HG03521 (cell line): ENCODE measurements around the gene EPHA7.

Source experiments
- ATAC-seq: cut with Tn5 transposase; IDR thresholded peaks from one replicate; pipeline ENCODE4 v1.9.1; 2021; ENCODE audit warnings: mild to moderate bottlenecking, moderate library complexity; ENCODE audit not compliant: unreplicated experiment

The EPHA7 gene

GRCh38 chr6:93393554-93394074, 25.7 kb downstream of the EPHA7 start:
- ATAC-seq = no peak

GRCh38 chr6:93392797-93393196, 26.6 kb downstream of the EPHA7 start:
- no peak for ATAC-seq

DNA sequence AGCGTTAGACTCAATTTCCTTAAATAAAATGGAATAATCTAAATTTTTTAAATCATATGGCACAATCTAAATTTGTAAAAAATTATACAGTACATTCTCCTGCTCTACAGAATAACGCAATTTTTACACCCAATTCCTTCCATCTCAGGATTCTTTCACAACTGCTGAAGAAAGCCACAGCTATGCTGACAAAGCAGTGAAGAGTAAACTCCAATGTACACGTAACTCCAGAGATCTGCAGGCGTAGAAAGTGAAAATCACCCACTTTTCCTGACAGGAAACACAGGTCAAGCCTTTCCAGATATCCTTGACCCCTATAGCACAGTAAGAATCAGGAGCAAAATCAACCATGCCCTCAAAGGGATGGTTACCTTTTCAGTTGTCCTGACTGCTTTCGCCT, 27.4 kb downstream of the EPHA7 start:
- no peak for ATAC-seq

DNA sequence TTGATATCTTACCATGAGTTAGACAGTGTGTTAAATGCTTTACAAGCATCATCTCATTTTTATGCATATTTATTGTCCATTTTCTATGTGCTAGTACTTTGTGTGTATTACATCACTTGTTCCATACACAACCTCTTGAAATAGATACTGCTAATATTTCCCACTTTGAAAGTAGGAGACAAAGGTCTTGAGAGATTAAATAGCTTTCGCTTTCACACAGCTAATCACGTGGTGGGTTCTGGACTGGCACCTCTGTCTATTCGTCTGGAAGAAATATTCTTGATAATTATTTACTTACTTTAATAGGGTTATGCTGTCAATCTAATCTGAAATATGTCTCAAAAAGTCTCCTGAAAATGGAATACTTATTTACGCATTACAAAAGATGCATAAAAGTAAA, 30.2 kb downstream of the EPHA7 start:
- no peak for ATAC-seq

GRCh38 chr6:93388070-93388469, 31.3 kb downstream of the EPHA7 start:
- no peak for ATAC-seq

DNA sequence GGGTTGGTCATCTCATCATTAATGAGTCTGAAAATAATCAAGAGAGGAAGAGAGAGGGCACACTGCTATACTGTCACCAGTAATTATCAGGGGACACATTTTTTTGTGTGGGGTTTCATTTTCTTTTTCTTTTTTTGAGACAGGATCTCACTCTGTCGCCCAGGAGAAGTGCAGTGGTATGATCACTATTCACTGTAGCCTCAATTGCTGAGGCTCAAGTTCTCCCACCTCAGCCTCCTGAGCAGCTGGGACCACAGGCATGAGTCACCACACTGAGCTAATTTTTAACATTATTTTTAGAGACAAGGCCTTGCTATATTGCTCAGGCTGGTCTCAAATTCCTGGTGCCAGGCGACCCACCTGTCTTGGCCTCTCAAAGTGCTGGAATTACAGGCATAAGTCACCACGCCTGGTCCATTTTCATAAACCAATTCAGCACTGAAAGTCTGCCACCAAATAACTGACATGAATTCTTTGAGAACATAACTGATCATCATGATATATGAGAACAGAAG, 43.3 kb downstream of the EPHA7 start:
- no peak for ATAC-seq

- no peak for ATAC-seq
These were observed 45.9 kb downstream of the EPHA7 start for GRCh38 chr6:93373445-93373844.

- no peak for ATAC-seq
These were observed 47.6 kb downstream of the EPHA7 start for GRCh38 chr6:93371756-93372155.

DNA sequence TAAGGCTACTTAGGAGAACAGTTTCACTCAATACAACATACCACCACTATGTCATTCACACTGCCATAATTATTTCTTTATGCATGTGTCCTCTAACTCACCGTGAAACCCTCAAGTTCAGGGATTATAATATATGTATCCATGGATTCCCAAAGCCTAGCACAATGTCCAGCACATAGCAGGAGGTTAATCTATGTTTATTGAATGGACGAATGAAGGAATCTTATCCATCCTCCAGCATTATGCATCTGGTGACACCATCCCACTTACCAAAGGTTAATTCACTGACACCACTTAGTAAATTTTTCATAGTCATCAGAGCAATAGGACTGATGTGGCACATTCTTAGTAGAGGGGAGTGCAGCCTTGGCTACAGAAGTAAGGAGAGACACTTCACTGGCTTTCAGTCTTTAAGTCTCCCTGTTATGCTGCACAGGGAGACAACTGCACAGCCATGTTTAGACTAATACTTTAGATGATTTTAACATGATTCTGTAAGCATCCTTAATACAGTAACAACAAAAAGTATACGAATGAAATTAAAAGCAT, 49.7 kb downstream of the EPHA7 start:
- ATAC-seq = no peak

DNA sequence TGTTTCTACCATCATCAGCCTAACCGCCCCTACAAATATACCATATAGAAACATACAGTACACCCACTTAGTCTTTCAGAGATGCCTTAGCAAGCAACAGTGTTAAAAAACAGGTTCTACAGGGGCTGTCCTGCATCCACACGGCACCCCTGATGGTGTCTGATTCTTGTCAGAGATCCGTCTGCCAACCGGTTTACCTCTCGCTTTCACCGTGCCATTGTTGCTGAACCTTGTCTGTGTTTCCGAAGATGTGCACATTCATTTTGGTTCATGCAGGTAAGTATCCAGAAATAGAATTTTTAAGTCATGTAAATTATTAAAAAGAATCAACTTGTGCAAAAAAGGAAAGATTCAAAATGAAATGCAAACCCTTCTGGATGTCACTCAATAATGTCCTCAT, 52.9 kb downstream of the EPHA7 start:
- ATAC-seq = no peak

DNA sequence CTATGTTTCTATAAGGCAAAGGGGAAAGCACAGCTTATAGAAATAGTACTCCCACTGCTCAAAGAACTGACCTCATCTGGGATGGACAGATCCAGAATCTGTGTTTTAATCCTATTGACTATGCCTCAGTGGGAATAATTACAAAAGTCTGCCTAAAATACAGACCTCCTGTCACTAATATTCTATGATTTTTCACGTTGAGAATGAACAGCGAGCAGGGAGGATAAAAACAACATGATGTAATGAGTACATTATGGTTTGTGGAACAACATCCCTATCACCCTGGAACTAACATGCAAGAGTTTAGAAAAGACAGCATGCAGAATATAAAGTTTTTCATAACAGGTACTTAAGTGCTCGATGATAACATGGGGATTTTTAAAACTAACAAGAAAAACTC, 53.9 kb downstream of the EPHA7 start:
- no peak for ATAC-seq

- no peak for ATAC-seq
These were observed 60.9 kb downstream of the EPHA7 start for GRCh38 chr6:93358435-93358834.

GRCh38 chr6:93352604-93353003, 66.8 kb downstream of the EPHA7 start:
- no peak for ATAC-seq

DNA sequence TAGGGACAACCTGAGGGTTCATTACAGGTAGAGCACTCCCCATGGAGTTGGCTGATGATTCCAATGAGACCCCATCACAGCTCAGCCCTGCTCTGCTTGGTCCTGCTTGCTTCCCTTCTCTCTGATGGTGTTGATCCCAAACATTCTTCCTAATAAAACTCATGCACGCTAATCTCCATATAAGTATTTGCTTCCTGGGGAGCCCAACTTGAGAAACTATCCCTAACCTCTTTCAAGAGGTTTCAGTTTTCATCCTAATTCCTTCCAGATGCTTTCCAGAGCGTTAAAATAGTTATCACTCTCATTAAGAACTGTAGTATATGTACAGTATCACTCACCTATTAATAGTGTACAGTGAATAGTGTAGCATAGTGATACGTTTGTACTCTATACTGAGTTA, 68.1 kb downstream of the EPHA7 start:
- no peak for ATAC-seq

DNA sequence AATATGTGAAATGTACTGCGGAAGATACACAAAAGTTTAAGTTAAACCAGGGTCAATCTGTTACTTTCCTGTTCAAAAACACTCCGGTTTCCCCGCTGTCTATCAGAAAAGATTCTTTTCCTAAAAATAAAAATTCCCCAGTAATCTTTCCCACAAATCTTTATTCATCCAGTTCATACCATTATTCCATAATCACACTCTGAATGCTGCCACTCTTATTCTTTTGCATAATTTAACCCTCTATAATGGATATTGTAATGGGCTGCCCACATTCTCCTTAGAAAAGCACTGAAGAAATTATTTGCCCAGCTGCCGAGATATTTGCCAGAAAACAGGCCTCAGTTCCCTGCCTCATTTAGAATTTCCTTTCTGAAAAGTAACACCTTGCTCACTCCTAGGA, 68.6 kb downstream of the EPHA7 start:
- no peak for ATAC-seq

DNA sequence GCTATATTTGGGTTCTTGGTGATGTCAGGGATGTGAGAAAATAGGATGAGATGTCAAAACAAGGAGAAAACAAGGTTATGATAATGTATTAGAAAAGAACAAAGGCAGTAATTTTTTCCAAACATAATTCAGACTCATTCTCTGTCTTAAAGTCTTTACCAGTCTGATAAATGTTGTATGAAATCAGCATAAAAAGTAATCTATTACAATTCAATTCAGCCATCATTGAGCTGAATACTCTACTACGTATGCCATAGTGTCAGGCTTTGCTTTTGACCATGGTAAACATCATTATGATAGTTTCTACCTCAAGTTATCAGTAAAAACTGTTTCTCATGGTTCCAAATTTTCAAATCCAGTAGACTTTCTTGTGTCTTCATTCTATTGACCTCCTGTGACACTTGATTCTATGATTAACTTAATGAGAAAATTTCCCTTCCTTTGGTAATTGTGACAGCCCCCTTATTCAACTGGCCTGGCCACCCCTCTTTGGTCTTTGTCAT, 75.0 kb downstream of the EPHA7 start:
- no peak for ATAC-seq

GRCh38 chr6:93343476-93343875, 75.9 kb downstream of the EPHA7 start:
- ATAC-seq = no peak

- no peak for ATAC-seq
These were observed 77.3 kb downstream of the EPHA7 start for GRCh38 chr6:93341900-93342613.

GRCh38 chr6:93337772-93338394, 81.5 kb downstream of the EPHA7 start:
- ATAC-seq = no peak

DNA sequence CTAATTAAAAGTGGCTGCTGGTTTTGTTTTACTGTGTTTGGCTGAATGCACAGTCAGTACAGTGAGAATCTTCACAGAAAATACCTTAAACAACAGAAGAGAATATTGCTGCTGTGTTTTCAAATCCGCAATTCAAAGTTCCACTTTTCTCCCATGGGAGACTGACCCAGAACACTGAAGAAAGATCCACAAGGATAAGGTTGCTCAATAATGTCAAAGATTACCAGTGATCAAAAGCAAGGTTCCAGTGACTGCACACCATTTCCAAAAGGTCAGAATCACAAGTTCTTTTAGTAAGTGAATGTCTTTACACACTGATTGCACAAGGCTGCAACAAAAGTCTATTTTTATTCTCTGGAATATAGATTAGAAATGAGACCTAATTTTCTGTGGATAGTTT, 82.3 kb downstream of the EPHA7 start:
- no peak for ATAC-seq

DNA sequence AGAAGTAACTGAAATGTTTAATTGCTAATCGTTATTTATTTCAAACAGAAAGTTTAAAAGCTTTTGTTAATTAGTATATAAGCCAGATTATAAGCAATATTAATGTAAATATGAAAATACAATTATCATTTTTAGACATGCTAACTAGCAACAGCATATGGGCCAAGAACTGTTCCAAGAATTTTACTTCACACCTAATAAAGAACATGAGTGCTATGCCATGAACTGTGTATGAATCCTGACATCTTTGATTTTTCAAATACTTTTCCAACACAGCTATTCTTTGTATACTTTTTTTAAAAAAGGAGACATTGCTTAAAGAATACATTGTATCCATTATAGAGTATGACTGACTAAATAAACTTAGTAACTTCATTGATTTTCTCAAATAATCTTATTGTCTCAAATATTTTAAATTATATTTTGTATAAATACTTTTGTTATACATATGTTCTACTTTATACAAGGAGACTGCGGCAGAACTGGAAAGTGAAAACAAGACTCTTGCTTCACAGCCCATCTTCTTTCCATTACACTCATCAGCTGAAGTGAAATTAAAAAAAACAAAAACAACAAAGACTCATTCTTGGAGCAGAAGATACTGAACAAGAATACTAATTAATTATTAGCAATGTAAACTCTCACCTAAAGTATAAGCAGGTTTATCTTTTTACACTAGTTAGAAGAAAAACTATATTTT, 89.9 kb downstream of the EPHA7 start:
- no peak for ATAC-seq
